AG10803 (cell line): ENCODE results near the gene SPACA6.

Experiments
- DNase-seq: peaks from one replicate; pipeline ENCODE4 v3.0.0; 2010; ENCODE audit warnings: low read depth
- H3K4me3 ChIP-seq: 2 replicates; pipeline ENCODE4 v1.5.1; 2011; ENCODE audit warnings: mild to moderate bottlenecking, low read length, control low read depth
- CTCF ChIP-seq: conservative IDR thresholded peaks from 2 replicates; pipeline ENCODE4 v1.5.1; 2011; ENCODE audit warnings: mild to moderate bottlenecking, low read length, control low read depth, inconsistent platforms

The SPACA6 gene

GRCh38 chr19:51701468-51702100 lies 8.5 kb downstream of the SPACA6 start:
- no peak for DNase-seq
- H3K4me3 ChIP-seq: no peak overlapping the region
- no peak for TF ChIP-seq CTCF

DNA sequence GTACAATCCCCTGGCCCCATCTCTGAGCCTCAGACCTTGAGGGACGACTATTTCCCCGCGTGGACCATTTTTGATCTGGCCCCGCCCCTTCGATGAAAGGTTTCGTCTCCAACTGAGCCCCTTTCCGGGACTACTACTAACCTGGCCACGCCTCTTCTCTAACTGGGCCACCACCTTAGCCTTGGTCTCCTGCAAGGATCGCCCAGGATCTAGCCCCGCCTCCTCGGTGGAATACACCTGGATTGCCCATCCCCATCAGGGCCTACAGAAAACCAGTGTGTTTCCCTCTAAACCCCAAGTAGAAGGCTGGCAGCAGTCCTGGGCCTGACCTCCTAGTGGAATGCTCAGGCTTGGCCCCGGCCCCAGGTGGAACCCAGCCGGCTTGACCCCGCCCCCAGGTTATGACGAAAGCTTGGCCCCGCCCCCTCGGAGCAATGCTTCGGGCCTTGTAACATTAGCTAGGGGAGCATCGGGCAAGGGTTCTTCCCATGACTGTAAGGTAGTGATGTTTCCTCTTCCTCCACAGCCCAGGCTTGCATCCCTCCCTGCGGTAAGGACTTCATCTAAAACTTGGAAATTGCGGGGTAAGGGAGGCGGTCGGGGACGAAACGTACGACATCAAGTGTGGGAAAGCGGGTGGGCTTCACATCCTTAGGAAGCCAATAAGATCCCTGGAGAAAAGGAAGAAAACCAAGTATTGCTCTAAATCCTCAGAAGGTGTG lies 9.1 kb downstream of the SPACA6 start:
- no peak for TF ChIP-seq CTCF
- DNase-seq: peak; percentile 74
- H3K4me3 ChIP-seq: no peak overlapping the region

DNA sequence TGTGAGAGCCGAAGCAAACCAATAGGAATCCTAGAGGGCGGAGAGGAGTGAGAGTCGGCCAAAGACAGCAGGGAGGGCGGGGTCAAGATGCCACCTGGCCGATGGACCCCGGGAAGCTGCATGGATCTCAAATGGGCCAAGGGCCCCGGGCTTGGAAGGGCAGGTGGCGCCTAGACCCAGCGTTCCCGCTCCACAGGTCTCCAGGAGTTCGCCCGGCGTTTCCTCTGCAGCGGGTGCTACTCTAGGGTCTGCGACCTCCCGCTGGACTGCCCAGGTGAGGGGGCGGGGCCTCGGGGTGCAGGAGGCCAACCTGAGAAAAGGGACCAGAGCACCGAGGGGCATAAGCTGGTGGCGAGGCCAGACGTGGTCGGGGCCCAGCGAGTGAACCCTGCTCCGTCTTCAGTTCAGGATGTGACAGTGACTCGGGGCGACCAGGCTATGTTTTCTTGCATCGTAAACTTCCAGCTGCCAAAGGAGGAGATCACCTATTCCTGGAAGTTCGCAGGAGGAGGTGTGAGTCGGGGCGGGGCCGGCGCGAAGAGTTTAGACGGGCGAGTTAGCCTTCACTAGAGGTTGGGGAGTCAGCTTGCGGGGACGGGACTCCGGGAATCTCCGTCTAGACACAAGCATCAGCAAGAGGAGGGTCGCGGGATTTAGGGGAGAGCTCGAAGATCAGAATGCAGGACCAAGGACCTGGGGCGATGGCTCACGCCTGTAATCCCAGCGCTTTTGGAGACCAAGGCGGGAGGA lies 9.9 kb downstream of the SPACA6 start:
- DNase-seq: no peak
- H3K4me3 ChIP-seq: no peak overlapping the region
- TF ChIP-seq CTCF: no peak

DNA sequence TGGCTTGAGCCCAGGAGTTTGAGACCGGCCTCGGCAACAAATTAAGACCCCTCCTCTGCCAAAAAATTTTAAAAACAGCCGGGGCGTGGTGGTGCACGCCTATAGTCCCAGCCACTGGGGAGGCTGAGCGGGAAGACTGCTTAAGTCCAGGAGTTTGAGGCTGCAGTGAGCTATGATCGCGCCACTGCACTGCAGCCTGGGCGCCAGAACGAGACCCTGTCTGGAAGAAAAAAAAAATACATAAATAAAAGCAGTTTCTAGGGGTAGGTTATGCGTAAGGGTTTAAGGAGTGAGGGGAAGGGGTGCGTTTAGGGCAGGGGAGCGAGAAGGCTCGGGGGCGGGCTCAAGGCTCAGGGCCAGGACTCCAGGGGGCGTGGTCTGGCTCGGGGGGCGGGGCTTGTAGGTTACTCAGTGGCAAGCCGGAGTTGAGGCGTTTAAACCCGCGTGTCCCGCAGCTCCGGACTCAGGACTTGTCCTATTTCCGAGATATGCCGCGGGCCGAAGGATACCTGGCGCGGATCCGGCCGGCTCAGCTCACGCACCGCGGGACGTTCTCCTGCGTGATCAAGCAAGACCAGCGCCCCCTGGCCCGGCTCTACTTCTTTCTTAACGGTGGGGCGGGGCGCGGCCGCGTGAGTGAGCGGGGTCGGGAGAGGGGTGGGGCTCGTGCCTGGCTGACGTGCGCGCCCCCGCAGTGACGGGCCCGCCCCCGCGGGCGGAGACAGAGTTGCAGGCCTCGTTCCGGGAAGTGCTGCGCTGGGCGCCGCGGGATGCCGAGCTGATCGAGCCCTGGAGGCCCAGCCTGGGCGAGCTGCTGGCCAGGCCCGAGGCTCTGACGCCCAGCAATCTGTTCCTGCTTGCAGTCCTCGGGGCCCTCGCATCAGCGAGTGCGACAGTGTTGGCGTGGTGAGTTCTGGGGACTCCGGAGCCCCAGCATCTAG lies 10.7 kb downstream of the SPACA6 start:
- peak; percentile 93 for DNase-seq
- TF ChIP-seq CTCF: peak; percentile 47
- peak overlapping the region; percentile 87 for H3K4me3 ChIP-seq

- TF ChIP-seq CTCF: no peak
- H3K4me3 ChIP-seq: peak overlapping the region; percentile 87
- DNase-seq: no peak
Observed at GRCh38 chr19:51704626-51705025, 11.5 kb downstream of the SPACA6 start.

DNA sequence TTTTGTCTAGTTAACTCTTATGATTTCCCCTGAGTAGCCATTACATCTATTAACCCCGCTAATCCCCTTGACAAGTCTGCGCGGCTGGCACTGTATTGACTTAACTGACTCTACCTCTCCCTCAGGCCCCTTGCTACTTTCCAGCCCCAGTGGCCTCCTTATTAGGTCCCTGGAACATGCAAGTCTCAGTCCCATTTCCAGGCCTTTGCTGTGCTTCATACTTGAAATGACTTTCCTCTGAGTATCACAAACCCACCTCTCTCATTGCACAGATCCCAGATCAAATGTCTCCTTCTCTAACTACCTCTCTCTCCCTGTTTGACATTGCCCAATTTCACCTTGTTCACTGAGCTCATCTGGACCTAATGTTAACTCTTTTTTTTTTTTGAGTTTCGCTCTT lies 13.2 kb downstream of the SPACA6 start:
- no peak for DNase-seq
- H3K4me3 ChIP-seq: no peak overlapping the region
- no peak for TF ChIP-seq CTCF
